Measurements from ENCODE around the gene GPR137.

GPR137 gene

DNA sequence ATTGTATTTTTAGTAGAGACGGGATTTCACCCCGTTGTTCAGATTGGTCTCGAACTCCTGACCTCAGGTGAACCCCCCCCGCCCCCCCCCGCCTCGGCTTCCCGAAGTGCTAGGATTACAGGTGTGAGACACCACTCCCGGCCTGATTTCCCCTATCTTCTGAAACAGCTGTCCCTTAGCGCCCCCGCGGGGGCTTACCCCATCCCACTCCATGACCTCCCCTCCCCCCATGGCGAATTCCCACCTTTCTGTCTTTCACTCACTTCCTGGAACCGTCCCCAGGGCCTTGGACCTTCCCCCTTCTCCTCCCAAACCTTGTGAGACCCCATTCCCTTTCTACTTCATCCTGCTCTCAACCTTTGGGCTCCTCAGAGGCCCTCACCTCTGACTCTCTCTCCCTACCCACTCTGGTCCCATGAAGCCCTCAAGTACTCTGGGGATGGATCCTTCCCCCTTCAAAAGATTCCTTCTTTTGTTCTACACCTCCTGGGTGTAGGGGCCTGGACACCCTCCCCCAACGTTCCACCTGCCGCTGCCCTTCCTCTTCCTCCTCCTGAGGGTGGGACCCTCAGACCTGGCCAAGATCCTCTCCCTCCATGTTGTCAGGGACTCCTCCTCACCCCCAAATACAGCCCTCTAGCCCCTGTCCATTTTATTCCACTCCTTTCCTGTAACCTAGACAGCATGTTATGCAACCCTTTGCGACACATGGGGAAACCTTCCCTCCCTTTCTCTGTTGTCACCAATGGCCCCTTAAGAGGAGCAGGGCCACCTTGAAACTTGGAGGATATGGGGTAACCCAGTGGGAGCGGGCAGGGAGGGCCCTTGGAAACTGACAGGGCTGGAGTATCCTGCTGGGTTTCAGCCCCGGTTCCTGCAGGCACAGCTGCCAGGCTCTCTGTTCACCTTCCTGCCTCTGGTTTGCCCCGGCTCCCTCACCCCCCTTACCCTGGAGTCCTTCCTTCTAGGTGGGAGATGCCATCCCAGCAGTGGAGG is 33.4 kb downstream of the GPR137 start:
- POLR2A ChIA-PET, result interaction anchor here (1.9 to 4.0 kb wide), 3 partner anchors 13 to 133 kb away, joined by 19 to 43 read pairs (median 22); partner anchors contain the start of genes ESRRA and STIP1
- H3K36me3 ChIP-seq (ENCODE audit: control insufficient read depth in 2 of 2, insufficient read depth in 1 of 2, low read length in 2 of 2), result peaks cover 0 to 62% of the 10 kb centered on the region in 2 experiments; a peak in 1 of 3 replicates
- H3K27ac ChIP-seq (ENCODE audit: extremely low read depth, low read depth, low read length), result peak overlapping the region; percentile 44
- CTCF ChIA-PET, result interaction anchor here (0.7 to 5.0 kb wide), 6 partner anchors 13 to 39 kb away, joined by 3 to 85 read pairs (median 16); partner anchors contain the start of gene CCDC88B
- TF ChIP-seq TRIM28 (IDR thresholded peaks at IDR 0.05; ENCODE audit: borderline replicate concordance, low read length) (no peak), ZNF175 (tag by site-specific recombination; IDR thresholded peaks at IDR 0.05) (no peak)
- no peaks in the 10 kb centered on the region for H3K9me3 ChIP-seq (ENCODE audit: control insufficient read depth, insufficient read depth, low read depth, low read length)
- no peaks in the 10 kb centered on the region for H3K4me1 ChIP-seq (ENCODE audit: control insufficient read depth, insufficient read depth, low read length)
- peak overlapping the region; percentile 90 for H3K4me3 ChIP-seq (ENCODE audit: low read depth, low read length)

DNA sequence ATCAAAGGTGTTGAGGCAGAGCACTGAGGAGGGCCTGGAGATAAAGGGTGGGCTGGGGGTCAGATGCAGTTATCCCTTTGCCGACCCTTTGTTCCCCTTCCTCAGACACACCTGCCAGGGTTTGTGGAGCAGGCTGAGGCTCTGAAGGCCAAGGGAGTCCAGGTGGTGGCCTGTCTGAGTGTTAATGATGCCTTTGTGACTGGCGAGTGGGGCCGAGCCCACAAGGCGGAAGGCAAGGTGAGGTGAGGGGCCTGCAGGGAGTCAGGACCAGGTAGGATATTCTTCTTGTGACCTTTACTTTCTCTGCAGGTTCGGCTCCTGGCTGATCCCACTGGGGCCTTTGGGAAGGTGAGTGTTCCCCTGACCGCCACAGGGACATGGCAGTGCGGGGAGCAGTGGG is 34.9 kb downstream of the GPR137 start:
- H3K9me3 ChIP-seq (ENCODE audit: control insufficient read depth, insufficient read depth, low read depth, low read length), result no peaks in the 10 kb centered on the region
- no peak overlapping the region for H3K4me3 ChIP-seq (ENCODE audit: low read depth, low read length)
- no peak overlapping the region for H3K27ac ChIP-seq (ENCODE audit: extremely low read depth, low read depth, low read length)
- H3K4me1 ChIP-seq (ENCODE audit: control insufficient read depth, insufficient read depth, low read length), result no peaks in the 10 kb centered on the region
- POLR2A ChIA-PET, result interaction anchor here (0.6 to 4.0 kb wide), 3 partner anchors 14 to 163 kb away, joined by 3 to 19 read pairs (median 5); no protein-coding TSS in a partner anchor
- CTCF ChIA-PET, result interaction anchor here (0.6 kb wide), 1 partner anchor 63 kb away, joined by 5 read pairs; no protein-coding TSS in a partner anchor
- TF ChIP-seq, protein P1, sequence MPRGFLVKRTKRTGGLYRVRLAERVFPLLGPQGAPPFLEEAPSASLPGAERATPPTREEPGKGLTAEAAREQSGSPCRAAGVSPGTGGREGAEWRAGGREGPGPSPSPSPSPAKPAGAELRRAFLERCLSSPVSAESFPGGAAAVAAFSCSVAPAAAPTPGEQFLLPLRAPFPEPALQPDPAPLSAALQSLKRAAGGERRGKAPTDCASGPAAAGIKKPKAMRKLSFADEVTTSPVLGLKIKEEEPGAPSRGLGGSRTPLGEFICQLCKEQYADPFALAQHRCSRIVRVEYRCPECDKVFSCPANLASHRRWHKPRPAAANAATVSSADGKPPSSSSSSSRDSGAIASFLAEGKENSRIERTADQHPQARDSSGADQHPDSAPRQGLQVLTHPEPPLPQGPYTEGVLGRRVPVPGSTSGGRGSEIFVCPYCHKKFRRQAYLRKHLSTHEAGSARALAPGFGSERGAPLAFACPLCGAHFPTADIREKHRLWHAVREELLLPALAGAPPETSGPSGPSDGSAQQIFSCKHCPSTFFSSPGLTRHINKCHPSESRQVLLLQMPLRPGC (tag by site-specific recombination; IDR thresholded peaks at IDR 0.05), result no peak
- TF ChIP-seq ZNF341 (tag by site-specific recombination; IDR thresholded peaks at IDR 0.05; ENCODE audit: low read depth) (no peak), SP7 (tag by site-specific recombination; IDR thresholded peaks at IDR 0.05) (no peak), ZSCAN23 (tag by site-specific recombination; IDR thresholded peaks at IDR 0.05) (no peak), ZNF658 (tag by site-specific recombination; IDR thresholded peaks at IDR 0.05) (no peak), EGR2 (tag by site-specific recombination; IDR thresholded peaks at IDR 0.05; ENCODE audit: low read depth) (no peak), ZNF510 (tag by site-specific recombination; IDR thresholded peaks at IDR 0.05; ENCODE audit: insufficient replicate concordance) (no peak), ZNF501 (tag by site-specific recombination; IDR thresholded peaks at IDR 0.05) (no peak), ZNF558 (tag by site-specific recombination; IDR thresholded peaks at IDR 0.05) (no peak), ZNF324 (tag by site-specific recombination; IDR thresholded peaks at IDR 0.05) (no peak), ZNF274 (IDR thresholded peaks at IDR 0.05; ENCODE audit: low read length) (no peak), ZNF274 (tag by site-specific recombination; IDR thresholded peaks at IDR 0.05; ENCODE audit: borderline replicate concordance) (no peak), ZNF621 (tag by site-specific recombination; IDR thresholded peaks at IDR 0.05) (no peak)
- TF ChIP-seq, protein P2, sequence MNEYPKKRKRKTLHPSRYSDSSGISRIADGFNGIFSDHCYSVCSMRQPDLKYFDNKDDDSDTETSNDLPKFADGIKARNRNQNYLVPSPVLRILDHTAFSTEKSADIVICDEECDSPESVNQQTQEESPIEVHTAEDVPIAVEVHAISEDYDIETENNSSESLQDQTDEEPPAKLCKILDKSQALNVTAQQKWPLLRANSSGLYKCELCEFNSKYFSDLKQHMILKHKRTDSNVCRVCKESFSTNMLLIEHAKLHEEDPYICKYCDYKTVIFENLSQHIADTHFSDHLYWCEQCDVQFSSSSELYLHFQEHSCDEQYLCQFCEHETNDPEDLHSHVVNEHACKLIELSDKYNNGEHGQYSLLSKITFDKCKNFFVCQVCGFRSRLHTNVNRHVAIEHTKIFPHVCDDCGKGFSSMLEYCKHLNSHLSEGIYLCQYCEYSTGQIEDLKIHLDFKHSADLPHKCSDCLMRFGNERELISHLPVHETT (tag by site-specific recombination; IDR thresholded peaks at IDR 0.05), result no peak
- TF ChIP-seq, protein P3, sequence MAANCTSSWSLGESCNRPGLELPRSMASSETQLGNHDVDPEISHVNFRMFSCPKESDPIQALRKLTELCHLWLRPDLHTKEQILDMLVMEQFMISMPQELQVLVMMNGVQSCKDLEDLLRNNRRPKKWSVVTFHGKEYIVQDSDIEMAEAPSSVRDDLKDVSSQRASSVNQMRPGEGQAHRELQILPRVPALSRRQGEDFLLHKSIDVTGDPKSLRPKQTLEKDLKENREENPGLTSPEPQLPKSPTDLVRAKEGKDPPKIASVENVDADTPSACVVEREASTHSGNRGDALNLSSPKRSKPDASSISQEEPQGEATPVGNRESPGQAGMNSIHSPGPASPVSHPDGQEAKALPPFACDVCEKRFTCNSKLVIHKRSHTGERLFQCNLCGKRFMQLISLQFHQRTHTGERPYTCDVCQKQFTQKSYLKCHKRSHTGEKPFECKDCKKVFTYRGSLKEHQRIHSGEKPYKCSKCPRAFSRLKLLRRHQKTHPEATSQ (tag by site-specific recombination; IDR thresholded peaks at IDR 0.05), result no peak
- peaks cover 0 to 47% of the 10 kb centered on the region in 2 experiments; a peak in 1 of 3 replicates for H3K36me3 ChIP-seq (ENCODE audit: control insufficient read depth in 2 of 2, insufficient read depth in 1 of 2, low read length in 2 of 2)
